HG03457 (cell line): ENCODE results near the gene KRTAP12-4.
"Not testable (repeated sequence)": the region's sequence is repeated elsewhere in the genome, so short reads cannot be mapped to it uniquely, and the experiment has no call there.

Experiments used
- ATAC-seq: cut with Tn5 transposase; IDR thresholded peaks from one replicate; pipeline ENCODE4 v1.9.1; 2021; ENCODE audit warnings: moderate number of reproducible peaks; ENCODE audit not compliant: unreplicated experiment

KRTAP12-4 gene

DNA sequence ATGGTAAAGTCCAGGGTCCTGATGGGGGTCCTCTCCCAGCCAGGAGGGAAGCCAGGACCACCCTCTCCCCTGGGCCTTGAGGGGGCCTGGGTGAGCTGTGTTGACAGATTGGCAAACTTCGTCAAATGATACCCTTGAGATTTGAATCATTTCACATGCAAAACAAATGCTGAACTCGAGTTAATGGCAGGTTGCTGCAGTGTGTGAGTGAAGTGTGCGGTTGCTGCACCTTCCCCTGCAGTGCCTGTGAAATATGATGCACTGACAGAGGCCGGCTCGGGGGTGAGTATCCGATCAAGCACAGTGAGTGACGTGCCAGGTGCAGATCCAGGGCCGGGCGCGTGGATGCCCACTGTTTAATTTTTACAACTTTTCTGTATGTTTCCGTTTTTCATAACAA lies 33.2 kb upstream of the KRTAP12-4 start:
- no peak for ATAC-seq

DNA sequence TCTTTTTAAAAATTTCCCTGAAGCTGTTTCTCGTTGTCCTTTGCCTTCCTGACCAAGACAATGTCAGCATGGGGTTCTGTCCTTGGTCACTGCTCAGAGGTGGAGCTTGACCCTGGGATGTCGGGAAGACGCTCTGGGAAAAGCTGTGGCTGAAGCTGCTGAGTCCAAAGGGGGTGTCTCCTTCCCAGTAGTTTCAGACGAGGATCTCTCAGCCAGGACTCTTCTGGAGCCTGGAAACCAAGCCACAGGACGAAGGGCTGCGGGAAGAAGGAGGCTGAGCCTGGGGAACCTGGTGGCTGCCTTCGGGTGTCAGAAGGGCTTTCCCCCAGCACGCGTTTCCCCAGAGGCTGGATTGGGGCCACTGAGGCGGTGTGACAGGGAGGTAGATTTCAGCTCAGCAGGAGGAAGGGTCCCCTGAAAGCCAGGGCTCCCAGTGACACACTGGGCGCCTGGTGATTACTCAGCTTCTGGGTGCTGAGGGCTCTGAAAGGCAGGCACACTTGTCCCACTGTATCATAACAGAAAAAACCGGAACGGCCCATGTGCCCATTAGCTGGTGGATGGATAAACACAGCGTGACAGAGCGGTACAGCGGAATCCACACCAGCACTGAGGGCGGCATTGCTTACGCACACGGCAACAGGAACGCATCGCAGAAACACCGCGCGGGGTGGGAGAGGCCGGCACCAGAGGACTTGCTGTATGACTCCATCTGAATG lies 32.5 kb upstream of the KRTAP12-4 start:
- ATAC-seq, result no peak

DNA sequence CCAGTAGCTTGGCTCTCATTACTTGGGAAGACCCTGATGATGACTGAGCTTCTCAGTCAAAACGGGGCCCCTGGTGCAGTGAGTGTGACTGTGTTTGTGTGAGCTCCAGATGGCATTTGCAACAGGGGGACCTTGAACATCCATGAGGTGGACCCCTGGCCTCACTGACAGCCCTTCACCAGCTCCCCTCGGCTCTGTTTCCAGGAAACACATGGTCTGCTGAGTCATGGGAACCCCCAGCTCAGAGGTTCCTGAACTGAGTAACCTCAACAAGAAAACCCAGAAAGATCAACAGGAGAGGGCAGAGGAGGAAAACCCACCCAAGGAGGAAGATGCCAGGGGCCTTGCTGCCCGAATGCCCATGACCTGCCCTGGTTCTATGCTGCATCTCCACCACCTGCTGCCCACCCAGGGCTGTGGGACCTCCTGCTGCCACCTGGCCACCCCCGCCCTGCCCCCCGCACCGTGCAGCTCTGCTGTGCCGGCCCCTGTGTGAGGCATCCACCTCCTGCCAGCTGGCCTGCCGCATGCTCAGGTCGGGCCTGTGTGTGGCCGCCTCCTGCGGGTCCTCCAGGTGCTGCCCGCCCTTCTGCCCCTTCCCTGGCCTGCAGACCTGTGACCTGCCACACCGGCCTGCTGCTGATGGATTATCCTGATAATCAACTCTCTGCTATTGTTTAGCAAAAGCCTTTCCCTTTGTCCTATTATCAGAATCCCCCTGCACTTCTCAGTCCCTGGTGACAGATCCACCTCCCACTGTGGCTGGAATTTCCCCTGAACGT lies 31.7 kb upstream of the KRTAP12-4 start:
- ATAC-seq, result no peak

DNA sequence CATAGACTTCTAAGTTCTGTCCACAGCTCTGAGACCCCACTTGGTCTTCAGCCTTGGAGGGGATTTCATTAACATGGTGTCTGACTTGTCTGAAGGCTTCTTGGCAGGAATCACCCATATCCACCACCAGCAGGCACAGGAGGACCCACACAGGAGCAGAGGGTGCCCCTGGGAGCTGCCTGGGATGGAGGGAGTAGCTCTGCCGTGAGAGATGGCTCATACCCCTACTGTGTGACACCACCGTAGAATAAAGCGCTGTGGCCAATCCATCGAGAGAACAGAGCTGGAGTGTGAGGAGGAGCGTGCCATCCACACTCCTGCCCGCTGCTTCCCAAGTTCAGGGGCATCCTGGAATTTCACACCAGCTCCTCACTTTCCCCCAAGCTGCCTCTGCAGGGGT lies 30.6 kb upstream of the KRTAP12-4 start:
- ATAC-seq, result not testable (repeated sequence)

DNA sequence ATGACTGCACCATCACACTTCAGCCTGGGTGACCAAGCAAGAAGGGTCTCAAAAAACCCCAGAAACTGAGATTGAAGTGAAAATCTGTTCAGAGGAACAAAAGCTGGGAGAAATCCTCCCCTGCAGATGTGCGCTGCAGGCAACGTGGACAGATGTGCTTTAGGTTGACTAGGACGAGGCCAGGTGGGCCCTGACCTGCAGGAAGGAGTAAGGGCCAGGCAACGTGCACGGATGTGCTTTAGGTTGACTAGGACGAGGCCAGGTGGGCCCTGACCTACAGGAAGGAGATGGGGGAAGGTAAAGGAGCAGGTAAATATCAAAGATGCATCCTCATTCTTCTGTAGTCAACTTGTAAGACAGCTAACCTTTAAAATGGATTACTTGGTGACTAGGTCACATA lies 30.0 kb upstream of the KRTAP12-4 start:
- no peak for ATAC-seq

DNA sequence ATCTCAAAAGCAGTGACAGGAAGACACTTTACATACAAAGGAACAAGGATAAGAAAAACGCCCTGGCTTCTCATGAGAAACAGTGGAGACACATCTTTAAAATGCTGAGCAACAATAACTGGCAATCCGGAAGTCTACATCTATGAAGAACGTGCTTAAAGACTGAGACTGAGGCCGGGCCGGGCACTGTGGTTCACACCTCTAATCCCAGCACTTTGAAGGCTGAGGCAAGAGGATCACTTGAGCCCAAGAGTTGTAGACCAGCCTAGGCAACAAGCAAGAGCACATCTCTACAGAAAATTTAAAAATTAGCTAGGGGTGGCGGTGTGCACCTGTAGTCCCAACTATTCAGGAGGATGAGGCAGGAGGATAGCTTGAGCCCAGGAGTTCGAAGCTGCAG lies 29.6 kb upstream of the KRTAP12-4 start:
- ATAC-seq, result no peak

DNA sequence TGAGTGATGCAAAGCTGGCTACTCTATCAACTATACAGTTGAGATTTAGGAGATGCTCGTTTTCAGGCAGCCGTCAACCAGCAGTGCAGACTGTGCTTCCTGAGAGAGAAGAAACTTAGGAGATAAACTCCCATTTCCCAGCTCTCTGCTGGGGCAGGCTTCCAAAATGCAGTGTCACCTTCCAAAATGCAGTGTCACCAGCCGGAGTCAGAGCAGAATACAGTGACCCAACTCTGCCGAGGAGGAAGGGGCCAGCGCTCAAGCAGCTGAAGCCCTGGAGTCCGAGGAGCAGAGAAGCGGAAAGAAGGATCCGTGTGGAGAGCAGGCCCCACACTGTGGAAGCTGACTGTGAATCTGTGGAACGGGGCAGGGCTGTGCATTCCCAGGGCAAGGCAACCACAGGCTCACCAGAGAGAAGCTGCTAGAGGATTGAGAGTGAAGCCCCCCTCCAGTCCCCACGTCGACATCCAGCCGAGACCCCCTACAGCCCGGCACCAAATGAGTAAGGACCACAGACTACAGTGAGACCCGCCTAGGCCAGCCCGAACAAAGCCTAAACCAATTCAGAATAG lies 28.2 kb upstream of the KRTAP12-4 start:
- no peak for ATAC-seq

DNA sequence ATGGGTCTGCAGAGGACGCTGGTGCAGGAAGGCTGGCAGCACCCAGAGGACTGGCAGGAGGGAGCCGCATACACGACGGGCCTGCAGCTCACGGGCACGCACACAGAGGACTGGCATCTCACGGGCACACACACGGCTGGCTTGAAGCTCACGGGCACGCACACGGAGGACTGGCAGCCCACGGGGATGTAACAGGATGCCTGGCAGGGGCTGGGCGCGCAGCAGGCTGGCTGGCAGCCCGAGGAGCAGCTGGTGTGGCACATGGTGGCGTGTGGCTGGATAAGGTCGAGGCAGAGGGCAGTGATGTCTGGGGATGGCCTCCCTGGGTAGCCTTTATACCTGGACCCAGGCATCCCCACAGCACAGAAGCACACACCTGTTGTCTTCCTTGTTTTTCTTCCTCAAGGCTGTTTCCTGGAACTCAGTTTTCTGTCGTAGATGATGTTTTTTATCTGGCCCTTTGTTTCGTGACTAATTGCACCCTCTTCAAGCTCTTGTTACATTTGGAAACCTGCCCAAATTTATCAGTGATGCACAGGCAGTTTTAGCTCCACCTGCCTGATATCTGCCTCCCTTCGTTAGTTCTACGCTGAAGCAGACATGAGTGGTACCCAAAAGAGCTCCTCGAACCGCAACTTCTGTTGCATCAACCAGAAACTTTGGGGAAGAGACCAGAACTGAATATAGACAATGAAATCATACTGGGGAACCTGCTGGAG lies 27.6 kb upstream of the KRTAP12-4 start, which contains the start of gene KRTAP12-1:
Gene KRTAP12-1 (minus strand): TSS at position 303 of the 719 bp plus-strand sequence. CDS start 40 bp downstream, at position 263.
- ATAC-seq, result no peak

DNA sequence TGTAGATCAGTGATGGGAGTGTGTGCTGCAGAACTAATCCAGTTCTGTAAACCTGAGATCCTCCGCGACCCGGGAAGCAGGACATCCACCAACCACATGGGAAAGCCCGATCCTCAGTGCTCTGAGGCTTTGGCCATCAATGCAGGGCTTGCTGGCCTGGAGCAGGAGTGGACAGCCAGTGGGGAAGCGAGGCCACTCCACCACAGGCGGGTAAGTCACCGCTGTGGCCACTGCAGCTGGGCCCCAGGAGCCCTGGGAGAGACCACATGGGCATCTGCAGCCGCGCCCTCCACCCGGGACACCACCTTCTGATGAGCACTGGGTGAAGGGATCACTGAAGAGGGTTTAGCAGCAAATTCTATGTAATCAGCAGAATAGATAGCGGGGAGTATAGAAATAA lies 26.7 kb upstream of the KRTAP12-4 start:
- no peak for ATAC-seq

DNA sequence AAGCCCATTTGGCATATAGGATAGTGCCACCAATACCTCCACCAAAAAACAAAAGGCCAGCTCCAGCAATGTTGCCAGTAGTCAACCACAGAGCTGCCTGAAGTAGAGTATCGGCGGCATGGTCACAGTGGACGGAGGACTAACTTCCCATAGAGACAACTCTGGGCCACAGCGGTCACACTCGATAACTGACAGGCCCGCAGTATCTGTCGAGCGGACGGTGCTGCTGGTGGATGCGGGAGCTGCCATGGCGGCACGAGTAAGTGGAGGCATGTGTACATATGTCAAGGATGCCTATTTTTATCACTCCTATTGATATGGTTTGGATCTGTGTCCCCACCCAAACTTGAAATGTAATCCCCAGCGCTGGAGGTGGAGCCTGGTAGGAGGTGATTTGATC lies 23.4 kb upstream of the KRTAP12-4 start:
- ATAC-seq, result no peak

DNA sequence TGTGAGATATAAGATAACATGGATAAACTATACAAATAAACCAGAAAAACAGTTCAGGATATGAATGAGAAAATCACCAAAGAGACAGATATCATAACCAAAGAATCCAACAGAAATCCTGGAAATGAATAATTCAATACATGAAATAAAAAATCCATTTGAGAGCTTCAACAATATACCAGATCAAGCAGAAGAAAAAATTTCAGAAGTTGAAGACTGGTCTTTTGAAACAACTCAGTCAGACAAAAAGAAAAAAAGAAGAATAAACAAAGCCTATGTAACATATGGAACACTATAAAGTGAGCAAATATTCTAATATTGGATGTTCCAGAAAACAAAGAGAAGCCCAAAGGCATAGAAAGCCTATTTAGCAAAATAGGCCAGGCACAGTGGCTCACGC lies 17.5 kb upstream of the KRTAP12-4 start:
- no peak for ATAC-seq

DNA sequence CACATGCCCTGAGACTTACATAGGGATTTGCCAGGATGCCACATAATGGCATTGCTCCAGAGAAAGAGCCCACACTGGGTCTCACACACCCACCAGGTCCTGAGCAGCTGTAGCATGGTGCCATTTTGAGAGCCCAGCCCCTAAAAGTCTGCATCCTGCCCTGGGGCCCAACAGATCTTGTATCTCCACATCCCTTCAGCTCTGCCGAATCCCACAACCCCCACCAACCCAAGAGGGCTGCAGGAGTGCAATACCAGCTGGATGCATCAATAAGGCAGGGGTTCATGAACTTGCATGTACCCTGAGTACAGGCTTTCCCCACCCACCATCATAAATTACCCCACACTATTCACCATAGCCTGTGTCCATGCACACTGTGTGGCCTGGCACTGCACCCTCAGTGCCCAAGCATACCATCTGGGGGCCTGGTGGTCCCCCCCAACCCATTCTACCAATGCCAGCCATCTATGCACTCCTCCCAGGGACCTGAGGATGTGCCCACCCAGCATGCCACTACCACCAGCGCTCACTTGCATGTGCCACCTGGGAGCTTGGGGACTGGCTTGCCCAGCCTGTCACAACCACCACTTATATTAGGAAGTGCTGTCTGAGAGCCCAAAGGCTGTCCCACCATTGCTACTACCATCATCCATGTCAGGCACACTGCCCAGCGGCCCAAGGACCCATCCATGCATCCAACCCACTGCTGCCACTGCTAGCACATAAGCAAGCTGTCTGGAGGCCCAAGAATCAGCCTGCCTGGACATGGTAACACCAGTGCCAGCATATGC lies 16.4 kb upstream of the KRTAP12-4 start:
- ATAC-seq, result no peak

DNA sequence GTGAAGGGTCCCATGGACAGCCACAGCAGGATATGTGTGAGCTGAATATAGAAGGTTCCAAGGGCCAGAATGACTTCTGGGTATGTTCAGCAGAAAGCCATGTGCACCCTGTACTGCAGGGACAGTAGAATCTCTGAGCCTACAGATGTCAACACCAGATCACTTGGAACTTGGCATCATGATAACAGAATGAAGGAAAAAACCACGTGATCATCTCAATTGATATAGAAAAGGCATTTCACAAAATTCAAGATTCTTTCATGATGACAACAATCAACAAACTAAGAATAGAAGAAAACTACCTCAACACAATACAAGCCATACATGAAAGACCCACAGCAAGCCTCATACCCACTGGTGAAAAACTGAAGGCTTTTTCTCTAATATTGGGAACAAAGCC lies 13.2 kb upstream of the KRTAP12-4 start:
- ATAC-seq, result no peak

DNA sequence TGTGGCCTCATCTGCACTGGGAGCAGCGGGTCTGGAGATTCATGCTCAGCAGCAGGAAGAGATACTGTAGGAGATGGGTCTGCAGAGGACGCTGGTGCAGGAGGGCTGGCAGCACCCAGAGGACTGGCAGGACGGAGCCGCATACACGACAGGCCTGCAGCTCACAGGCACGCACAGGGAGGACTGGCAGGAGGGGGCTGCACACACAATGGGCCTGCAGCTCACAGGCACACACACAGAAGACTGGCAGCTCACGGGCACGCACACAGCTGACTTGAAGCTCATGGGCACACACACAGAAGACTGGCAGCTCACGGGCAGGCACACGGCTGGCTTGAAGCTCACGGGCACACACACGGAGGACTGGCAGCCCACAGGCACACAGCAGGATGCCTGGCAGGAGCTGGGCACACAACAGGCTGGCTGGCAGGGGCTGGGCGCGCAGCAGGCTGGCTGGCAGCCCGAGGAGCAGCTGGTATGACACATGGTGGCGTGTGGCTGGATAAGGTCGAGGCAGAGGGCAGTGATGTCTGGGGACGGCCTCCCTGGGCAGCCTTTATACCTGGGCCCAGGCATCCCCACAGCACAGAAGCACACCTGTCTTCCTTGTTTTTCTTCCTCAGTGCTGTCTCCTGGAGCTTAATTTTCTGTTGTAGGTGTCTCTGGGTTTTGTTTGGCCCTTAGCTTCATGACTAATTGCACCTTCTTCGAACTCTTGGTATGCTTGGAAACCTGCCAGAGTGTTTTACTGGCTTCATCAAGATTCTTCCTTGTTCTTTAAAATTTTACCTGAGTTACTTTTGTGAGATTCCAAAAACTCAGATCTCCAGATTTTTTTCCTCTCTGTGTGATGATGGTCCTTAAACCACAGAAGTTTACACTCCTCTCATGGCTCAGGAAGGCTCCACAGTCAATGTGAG lies 12.2 kb upstream of the KRTAP12-4 start, which contains the start of gene KRTAP12-2:
Gene KRTAP12-2 (minus strand): TSS at position 527 of the 920 bp plus-strand sequence. CDS start 41 bp downstream, at position 486.
- ATAC-seq, result no peak

DNA sequence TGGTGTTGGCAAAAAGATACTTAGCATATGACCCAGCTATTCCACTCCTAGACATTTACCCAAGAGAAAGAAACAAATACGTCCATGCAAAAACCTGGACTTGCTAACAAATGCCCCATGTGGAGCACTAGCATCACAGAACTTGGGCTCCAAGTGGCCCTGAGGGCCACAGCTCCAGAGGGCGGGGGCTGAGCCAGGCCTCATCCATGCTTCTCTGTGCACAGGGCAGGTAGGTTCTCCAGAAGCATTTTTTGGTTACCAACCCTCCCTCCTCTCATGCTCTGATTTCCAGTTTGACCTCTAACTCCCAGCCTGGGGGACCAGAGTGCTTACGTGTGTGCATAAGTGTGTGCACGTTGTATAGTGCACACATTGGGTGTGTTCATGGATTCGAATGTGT lies 10.2 kb upstream of the KRTAP12-4 start:
- ATAC-seq, result no peak

DNA sequence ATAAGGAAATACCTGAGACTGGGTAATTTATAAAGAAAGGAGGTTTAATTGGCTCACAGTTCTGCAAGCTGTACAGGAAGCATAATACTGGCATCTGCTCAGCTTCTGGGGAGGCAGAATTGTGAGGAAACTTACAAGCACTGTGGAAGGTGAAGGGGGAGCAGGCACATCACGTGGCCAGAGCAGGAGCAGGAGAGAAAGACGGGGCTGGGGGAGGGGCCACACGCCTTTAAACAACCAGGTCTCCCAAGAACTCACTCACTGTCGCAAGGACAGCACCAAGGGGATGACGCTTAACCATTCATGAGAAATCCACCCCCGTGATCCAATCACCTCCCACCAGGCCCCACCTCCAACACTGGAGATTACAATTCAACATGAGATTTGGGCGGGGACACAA lies 7.1 kb upstream of the KRTAP12-4 start:
- not testable (repeated sequence) for ATAC-seq

DNA sequence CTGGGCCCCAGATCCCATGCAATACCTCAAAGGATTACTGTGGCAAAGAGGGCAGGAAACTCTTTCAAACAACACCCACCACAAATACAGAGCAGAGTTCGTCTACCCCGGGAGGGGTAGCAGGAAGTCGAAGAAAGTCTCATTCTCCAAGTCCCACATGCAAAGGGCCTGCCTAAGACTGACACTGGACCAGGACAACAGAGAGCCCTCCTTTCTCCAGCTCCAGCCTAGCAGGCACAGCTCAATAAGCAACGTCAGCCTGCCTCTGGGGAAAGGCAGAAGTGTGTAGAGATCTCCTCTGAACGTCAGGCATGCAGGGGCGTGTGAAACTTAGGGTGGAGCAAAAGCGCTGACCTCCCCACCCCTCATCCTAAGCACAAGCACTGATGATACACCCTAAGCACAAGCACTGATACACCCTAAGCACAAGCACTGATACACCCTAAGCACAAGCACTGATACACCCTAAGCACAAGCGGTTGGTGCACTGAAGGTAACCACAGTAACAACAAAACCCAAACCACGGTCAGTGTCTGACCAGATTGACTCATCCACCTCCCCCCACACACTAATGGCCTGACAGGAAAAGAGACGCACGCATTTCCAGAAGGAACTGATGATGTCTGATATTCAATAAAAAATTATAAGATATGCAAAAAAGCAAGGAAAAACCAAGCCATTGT lies 4.6 kb upstream of the KRTAP12-4 start:
- no peak for ATAC-seq

DNA sequence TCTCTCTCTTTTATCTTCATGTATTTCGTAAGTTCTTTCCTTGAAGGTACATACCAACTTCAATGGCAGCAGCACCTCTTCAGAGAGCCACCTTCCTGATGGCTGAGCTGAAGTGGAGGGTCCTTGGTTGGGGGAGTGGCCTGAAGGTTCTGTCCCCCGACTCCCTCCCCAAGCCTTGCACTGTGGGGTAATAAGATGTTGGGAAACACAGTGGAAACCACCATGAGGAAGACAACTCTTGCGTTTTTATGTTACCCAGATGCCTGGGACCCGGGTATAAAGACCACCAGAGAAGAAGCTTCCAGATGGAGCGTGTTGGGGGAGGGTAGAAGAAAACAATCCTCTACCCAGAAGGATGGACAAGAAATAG lies 4.1 kb upstream of the KRTAP12-4 start:
- no peak for ATAC-seq
